Prostate gland (tissue), 2 donors: Measurements from ENCODE around the gene CD3G. TPM values are rescaled to one million over a fixed set of nuclear protein-coding genes. Genes with fewer than 3 reads are reported as not detected.
"Not testable (repeated sequence)": the region's sequence is repeated elsewhere in the genome, so short reads cannot be mapped to it uniquely, and the experiment has no call there.

ENCODE experiments used
- DNase-seq: peaks from one replicate; pipeline ENCODE4 v3.0.0-alpha.2; 2019; ENCODE audit warnings: low spot score
- H3K27ac ChIP-seq, 2 donors: fragments of 200-600 bp; sonication (generic); 2 replicates each; pipeline ENCODE4 v1.5.1; 2017 to 2019
- H3K27me3 ChIP-seq: fragments of 200-600 bp; sonication (generic); replicated peaks from 2 replicates; pipeline ENCODE4 v1.5.1; 2019; ENCODE audit not compliant: insufficient read depth
- H3K36me3 ChIP-seq, 2 donors: fragments of 200-600 bp; sonication (generic); 1 replicate in 1 of 2; 2 replicates in 1 of 2; pipeline versions ENCODE4 v1.5.1 to v1.8.1; 2017 to 2019
- H3K4me1 ChIP-seq: fragments of 200-600 bp; sonication (generic); replicated peaks from 2 replicates; pipeline ENCODE4 v1.5.1; 2019
- H3K4me3 ChIP-seq, 2 donors: fragments of 200-600 bp; sonication (generic); 2 replicates each; pipeline ENCODE4 v1.5.1; 2017 to 2019
- H3K9me3 ChIP-seq: fragments of 200-600 bp; sonication (generic); 2 replicates; pipeline ENCODE4 v1.5.1; 2017
- POLR2A ChIP-seq: fragments of 450-650 bp; IDR thresholded peaks from one replicate; pipeline ENCODE4 v1.6.1; 2016; ENCODE audit warnings: antibody characterized with exemption, mild to moderate bottlenecking
- POLR2AphosphoS5 ChIP-seq: sonication (generic); formaldehyde crosslinking; IDR thresholded peaks from one replicate; pipeline ENCODE4 v1.6.1; 2017; ENCODE audit warnings: antibody characterized with exemption
- WGBS: methylation state at CpG from one replicate; pipeline ENCODE4 v1.1.5; 2018; 5-methylcytosine and 5-hydroxymethylcytosine counted together
- intact Hi-C: fragments of 100-400 bp; cut with DNase I; formaldehyde crosslinking; loops from one replicate; pipeline ENCODE4 v1.14.2; 2022
- small RNA-seq, 2 donors: library from RNA; depleted of rRNA; stranded (forward); fragments of <200 nt; gene quantifications; one replicate each; pipeline ENCODE3, GENCODE V24; 2016
- total RNA-seq, 2 donors: library from RNA; depleted of rRNA; stranded (reverse); fragments of >200 nt; gene quantifications; one replicate each; pipeline ENCODE4 v1.1.0, GENCODE V29; 2016
- TF ChIP-seq, protein P1 (sequence below), 4 experiments: fragments of 200-600 bp in 2 of 4; fragments of 450-650 bp in 2 of 4; sonication (generic) in 2 of 4; IDR thresholded peaks; 1 replicate in 3 of 4; 2 replicates in 1 of 4; pipeline ENCODE4 v1.5.1; 2016 to 2019; ENCODE audit warnings: antibody characterized with exemption in 4 of 4, mild to moderate bottlenecking in 2 of 4, moderate library complexity in 2 of 4

Gene CD3G
- total RNA-seq, 2 donors from 2014 or later, result 1.2 to 1.7 TPM

DNA sequence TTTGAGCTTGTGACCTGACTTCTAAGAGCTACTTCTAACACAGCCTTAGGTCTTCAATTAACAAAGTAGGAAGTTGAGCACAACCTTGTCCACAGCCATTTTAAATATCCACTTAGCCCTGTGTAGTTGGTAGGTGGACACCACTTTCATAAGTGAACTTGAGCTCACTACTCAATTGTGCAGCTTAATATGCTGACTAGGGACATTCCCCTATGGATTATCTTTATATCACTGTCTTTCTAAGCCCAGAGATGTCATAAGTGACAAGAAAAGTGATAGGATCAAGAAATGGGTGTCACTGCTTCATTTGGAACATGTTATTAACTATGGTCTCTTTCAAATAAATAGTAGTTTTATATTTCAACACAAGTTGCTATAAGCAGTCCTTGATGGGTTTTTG, 53.3 kb downstream of the CD3G start:
- TF ChIP-seq POLR2A (no peak), POLR2AphosphoS5 (no peak)
- TF ChIP-seq, protein P1, sequence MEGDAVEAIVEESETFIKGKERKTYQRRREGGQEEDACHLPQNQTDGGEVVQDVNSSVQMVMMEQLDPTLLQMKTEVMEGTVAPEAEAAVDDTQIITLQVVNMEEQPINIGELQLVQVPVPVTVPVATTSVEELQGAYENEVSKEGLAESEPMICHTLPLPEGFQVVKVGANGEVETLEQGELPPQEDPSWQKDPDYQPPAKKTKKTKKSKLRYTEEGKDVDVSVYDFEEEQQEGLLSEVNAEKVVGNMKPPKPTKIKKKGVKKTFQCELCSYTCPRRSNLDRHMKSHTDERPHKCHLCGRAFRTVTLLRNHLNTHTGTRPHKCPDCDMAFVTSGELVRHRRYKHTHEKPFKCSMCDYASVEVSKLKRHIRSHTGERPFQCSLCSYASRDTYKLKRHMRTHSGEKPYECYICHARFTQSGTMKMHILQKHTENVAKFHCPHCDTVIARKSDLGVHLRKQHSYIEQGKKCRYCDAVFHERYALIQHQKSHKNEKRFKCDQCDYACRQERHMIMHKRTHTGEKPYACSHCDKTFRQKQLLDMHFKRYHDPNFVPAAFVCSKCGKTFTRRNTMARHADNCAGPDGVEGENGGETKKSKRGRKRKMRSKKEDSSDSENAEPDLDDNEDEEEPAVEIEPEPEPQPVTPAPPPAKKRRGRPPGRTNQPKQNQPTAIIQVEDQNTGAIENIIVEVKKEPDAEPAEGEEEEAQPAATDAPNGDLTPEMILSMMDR (IDR thresholded peaks at IDR 0.05), result no peak
- H3K27ac ChIP-seq, result peak overlapping the region; percentile 41 to 44
- no peaks in the 10 kb centered on the region for H3K4me1 ChIP-seq
- DNase-seq, result no peak
- H3K36me3 ChIP-seq, result peaks cover 6 to 13% of the 10 kb centered on the region in 2 donors
- no peaks in the 10 kb centered on the region for H3K27me3 ChIP-seq
- H3K9me3 ChIP-seq, result no peaks in the 10 kb centered on the region
- intact Hi-C loops, result no loop called here
- H3K4me3 ChIP-seq, result no peak overlapping the region

DNA sequence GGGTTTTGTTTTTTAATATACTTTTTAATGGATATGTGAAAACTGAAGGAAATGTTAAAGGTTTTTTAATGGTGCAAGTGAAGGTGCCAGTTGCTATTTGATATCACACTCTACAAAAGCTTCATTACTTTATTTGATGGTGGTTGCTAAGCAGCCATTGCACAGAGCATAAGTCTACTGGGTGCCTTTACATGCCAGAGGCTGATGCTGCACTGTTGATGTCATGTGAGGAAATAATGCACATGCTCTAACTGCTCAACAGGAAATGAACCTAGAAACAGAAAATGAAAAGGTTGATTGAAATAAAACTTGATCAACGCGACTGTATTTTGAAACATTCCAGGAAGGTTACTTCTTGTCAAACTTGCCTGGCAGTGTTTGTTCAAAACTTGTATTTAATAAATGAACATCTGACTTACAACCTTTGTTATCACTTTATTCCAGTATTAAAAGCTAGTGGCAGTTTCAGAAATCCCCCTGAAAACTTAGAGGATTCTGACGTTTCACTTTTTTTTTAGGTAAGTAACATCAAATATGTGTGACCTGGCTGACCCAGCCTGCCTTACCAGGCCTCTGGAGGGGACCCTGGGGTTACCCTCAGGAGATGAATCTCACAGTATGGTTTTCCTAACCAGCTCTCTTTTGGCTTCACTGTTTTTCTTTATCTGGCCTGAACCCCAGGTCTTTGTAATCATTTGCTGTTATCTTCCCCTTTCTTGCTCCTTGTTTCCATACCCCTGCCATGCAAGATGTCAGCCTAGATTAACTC, 54.8 kb downstream of the CD3G start:
- H3K9me3 ChIP-seq, result no peaks in the 10 kb centered on the region
- H3K4me3 ChIP-seq, result no peak overlapping the region
- no peaks in the 10 kb centered on the region for H3K27me3 ChIP-seq
- DNase-seq, result no peak
- H3K4me1 ChIP-seq, result peaks cover 8% of the 10 kb centered on the region
- 55% methylated on average over 3 of the region's 3 CpGs for WGBS
- H3K36me3 ChIP-seq, result peaks cover 0 to 4% of the 10 kb centered on the region in 2 donors
- TF ChIP-seq POLR2AphosphoS5, result no peak
- peak overlapping the region; percentile 24 to 26 for H3K27ac ChIP-seq
- intact Hi-C loops, result no loop called here

DNA sequence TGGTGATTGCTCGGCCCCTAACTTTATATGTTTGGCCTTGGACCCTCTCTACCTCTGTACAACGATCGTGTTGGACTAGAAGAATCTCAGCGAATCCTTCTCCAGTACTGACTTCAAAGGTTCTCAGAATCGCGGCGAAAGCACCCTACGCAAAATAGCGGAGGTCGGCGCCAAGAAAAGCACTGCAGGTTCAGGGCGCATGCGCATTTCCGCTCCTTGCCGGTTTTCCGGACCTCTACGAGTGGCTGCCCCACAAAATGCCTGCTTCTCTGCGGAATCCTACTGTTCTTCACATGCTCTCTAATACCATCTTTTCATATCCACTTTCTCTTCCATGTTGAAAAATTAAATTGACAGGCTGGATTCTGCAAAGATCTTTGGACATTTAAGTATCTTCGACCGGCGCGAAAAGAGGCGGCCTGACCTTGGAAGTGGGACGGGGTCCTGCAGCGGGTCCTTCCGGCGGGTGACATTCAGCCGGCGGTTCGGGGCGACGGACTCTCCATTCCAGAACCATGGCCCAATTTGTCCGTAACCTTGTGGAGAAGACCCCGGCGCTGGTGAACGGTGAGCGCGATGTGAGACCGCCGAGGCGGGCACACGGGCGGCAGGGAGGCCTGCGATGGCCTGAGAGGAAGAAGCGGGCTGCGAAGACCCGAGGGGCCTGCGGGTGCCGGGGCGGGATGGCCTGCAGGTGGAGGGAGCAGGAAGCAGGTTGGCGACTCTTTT, 57.2 kb downstream of the CD3G start, which contains the start of gene ATP5MG:
Gene ATP5MG, plus strand, starts transcription at position 456 of the 729 bp plus-strand sequence. Its CDS starts 60 bp downstream, at position 516.
- Histone ChIP-seq H3K36me3 (no peaks in the 10 kb centered on the region), H3K4me3 (peak within 1 kb of the TSS; percentile 65 to 83), H3K9me3 (no peaks in the 10 kb centered on the region), H3K27me3 (no peaks in the 10 kb centered on the region), H3K4me1 (peaks cover 8% of the 10 kb centered on the region), H3K27ac (peak within 1 kb of the TSS; percentile 85 to 88)
- under 1% methylated on average over 50 of the region's 51 CpGs for WGBS
- intact Hi-C loops, result loop anchor here (5.0 kb wide), 1 partner anchor 36 kb away; the partner anchor contains the start of gene KMT2A
- DNase-seq, result peak; percentile 81
- TF ChIP-seq POLR2A (peak; percentile 5), POLR2AphosphoS5 (peak; percentile 84)
- TF ChIP-seq, protein P1 (IDR thresholded peaks at IDR 0.05), result no peak

DNA sequence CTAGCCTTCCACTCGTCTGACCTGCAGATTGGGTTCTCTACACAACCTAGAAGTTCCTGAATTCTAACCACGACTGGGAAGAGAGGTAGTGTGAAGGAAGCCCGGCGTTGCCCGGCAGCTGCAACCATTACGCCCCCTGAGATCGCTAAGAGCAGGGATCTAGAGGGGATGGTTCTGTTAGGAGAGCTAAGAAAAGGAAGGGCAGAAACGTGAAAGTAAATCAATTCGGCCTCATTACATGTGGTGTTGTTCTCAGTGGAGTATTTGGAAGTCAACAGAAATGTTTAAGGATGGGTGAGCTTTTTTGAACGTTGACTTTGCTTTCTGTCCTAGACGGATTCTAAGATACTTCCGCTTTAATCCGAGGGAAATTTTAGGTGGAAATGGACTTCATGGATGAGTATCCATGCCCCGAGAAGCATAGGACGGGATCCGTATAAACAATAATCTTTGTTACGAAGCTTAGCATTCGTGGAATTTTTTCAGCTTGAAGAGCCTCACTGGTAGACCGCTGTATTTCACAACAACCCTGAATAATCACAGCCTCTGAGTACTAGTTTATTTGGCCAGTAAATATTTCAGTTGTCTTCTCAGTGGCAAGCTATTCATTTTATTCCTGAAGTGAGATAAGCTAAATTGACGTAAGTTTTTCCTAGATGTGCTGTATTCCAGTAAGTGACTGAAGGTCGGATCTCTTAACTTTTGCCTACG, 57.9 kb downstream of the CD3G start:
- WGBS, result 2% methylated on average over 22 of the region's 22 CpGs
- no peak for DNase-seq
- H3K4me1 ChIP-seq, result peaks cover 8% of the 10 kb centered on the region
- peak overlapping the region; percentile 65 to 83 for H3K4me3 ChIP-seq
- no peaks in the 10 kb centered on the region for H3K27me3 ChIP-seq
- TF ChIP-seq POLR2AphosphoS5 (no peak), POLR2A (no peak)
- TF ChIP-seq, protein P1 (IDR thresholded peaks at IDR 0.05), result no peak
- intact Hi-C loops, result loop anchor here (2.0 to 5.0 kb wide), 2 partner anchors 35 to 85 kb away; partner anchors contain the start of gene KMT2A
- no peaks in the 10 kb centered on the region for H3K36me3 ChIP-seq
- peak overlapping the region; percentile 85 to 88 for H3K27ac ChIP-seq
- no peaks in the 10 kb centered on the region for H3K9me3 ChIP-seq

DNA sequence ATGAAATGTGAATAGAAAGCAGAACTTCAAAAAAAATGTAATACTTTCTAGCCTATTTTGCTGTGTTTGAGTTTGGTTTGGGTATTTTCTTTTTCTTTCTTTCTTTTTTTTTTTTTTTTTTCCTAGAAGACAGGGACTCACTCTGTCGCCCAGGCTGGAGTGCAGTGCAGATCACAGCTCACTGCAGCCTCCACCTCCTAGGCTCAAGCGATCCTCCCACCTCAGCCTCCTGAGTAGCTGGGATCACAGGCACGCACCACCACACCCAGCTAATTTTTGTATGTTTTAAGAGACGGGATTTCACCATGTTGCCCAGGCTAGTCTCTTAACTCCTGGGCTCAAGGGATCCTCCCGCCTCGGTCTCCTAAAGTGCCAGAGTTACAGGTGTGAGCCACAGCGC, 58.5 kb downstream of the CD3G start:
- H3K36me3 ChIP-seq, H3K27me3 ChIP-seq, DNase-seq, H3K4me1 ChIP-seq, H3K9me3 ChIP-seq: not testable (repeated sequence)
- WGBS, result 75% methylated on average over 7 of the region's 7 CpGs
- peak overlapping the region; percentile 65 to 83 for H3K4me3 ChIP-seq
- intact Hi-C loops, result loop anchor here (2.0 to 5.0 kb wide), 2 partner anchors 35 to 84 kb away; partner anchors contain the start of gene KMT2A
- peak overlapping the region in 1 of 2 donors; percentile 88 for H3K27ac ChIP-seq

Small RNA genes within 50 kb of the gene (small RNA-seq; reads per million reads assigned to genes)
- 0 reads per million in 2 donors for gene AP001582.1

Other genes starting within 250 kb of the CD3G start
- gene SCN4B, start 191.5 kb upstream of the CD3G start, total RNA-seq, result 1 to 10 TPM; 3.0 to 5.6 TPM
- gene SCN2B, start 167.7 kb upstream of the CD3G start, total RNA-seq, result 1 to 10 TPM in 1 of 2 donors, under 1 TPM in 1; 0.68 to 1.1 TPM
- 1 to 10 TPM; 2.3 to 8.5 TPM for gene JAML, start 119.3 kb upstream of the CD3G start, total RNA-seq
- gene MPZL3, start 92.0 kb upstream of the CD3G start, total RNA-seq, result 10 to 100 TPM in 1 of 2 donors, 1 to 10 TPM in 1; 6.2 to 13.0 TPM
- gene MPZL2, start 80.0 kb upstream of the CD3G start, total RNA-seq, result 100 to 1,000 TPM in 1 of 2 donors, 10 to 100 TPM in 1; 73.7 to 103 TPM
- 1 to 10 TPM; 2.8 to 4.6 TPM for gene CD3E, start 39.6 kb upstream of the CD3G start, total RNA-seq
- gene CD3D, start 1.6 kb upstream of the CD3G start, total RNA-seq, result 1 to 10 TPM in 1 of 2 donors, under 1 TPM in 1; 0.55 to 4.4 TPM
- gene UBE4A, start 15.3 kb downstream of the CD3G start, total RNA-seq, result 10 to 100 TPM; 50.2 to 57.9 TPM
- gene ATP5MG, start 57.3 kb downstream of the CD3G start, total RNA-seq, result 10 to 100 TPM; 32.9 to 66.4 TPM
- 10 to 100 TPM; 82.6 to 89.0 TPM for gene KMT2A, start 92.1 kb downstream of the CD3G start, total RNA-seq
- gene TTC36, start 183.1 kb downstream of the CD3G start, total RNA-seq, result 1 to 10 TPM; 3.1 to 7.7 TPM
- 10 to 100 TPM; 52.4 to 64.2 TPM for gene TMEM25, start 186.8 kb downstream of the CD3G start, total RNA-seq
- 10 to 100 TPM; 38.9 to 48.4 TPM for gene IFT46, start 221.6 kb downstream of the CD3G start, total RNA-seq
- 100 to 1,000 TPM; 108 to 132 TPM for gene ARCN1, start 228.1 kb downstream of the CD3G start, total RNA-seq